NCI-H1436 treated with DMSO at 0.1 percent for 48 hours (cell line): ENCODE data around the gene ASCC1.

Experiments
- DNase-seq: peaks from one replicate; lab custom pipeline; 2025; lab: John Stamatoyannopoulos, UW

ASCC1 gene

DNA sequence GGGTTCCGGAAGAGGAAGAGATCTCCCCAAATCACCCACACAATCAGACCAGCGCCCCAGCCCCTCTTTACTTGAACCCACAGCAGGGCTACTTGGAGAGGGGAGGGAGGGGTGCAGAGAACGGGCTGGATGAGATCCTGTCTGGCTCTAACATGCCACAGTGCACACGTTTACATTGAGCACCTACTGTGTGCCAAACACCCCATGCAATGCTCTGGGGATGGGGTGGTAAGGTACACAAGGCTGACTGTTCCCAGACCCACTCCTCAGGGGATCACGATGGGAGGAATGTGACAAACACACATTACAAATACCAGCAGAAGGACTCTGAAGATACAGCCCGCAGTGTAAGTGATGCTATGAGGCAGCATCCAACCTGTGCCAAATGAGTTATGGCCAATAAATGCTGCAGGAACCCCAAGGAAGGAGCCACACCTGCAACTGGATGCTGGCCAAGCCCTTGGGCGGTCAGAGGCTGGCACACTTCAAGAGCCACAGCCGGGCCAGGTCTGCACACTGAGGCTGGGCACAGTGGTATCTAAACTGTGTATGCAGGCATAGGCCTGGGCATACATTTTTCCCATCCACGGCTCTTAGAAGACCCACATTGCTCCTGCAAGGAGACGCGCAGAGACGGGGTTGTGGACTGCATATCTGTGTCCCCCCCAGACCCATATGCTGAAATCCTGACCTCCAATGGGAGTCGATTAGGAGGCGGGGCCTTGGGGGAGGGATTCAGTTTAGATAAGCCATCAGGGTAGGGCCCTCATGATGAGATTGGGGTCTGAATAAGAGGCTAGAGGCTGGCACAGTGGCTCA lies 134.1 kb downstream of the ASCC1 start:
- DNase-seq, result no peak

DNA sequence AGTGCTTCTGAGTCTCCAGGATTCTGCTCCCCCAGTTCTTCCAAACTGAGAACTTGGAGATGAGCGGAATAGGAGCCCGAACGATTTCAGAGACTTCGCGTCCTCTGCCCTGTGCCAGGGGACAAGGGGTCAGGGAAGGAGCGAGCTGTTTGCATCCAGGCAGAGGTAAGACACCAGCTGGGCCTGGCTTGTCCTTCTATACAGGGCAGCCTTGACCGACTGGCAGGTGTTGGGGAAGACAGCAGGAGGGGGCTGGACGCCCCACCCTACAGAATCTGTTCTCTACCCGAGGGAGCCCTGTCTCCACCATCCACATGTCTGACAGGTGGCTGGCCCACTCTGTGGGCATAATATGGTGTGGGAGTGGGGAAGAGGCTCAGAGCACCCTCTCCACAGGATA lies 134.9 kb downstream of the ASCC1 start:
- DNase-seq, result no peak

DNA sequence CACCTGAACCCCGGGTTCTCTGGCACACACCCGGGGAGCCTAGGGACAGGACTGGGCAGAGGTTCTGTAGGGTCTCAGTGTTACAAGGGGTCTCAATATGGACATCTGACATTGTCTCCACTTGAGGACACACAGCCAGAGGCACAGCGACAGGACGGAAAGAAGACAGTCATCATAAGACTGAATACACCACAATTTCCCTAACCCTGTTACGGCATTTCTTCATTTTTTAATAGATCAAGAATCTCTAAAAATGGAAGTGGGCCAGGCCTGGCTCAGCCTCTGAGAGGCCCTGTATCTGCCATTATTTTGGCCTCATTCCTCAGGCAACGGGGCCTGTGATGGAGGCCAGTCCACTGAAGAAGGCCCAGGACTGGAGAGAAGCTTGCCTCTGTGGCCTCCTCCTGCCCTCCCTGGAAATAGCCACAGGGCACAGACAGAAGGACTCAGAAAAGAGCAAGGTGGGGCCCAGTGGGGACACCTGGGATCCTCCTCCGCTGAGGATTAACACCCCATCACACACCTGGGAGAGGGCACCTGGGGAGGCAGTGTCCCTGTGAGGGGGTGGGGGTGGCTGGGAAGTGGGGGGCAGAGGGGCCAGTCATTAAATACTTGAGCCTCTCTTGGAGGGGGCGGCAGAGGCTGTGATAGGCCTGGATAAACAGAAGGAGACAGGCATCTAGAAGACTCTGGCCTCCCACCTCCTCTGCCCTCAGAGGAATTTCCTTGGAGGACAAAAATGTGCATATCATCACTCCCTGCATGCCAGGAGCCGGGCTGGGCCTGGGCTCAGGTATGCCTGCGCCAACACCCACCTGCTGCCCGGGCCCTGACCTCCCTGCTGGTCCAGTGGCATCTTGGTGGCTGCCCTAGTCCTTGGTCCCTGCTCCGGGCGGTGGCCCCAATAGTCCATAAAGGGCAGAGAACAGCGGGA lies 135.8 kb downstream of the ASCC1 start:
- no peak for DNase-seq

DNA sequence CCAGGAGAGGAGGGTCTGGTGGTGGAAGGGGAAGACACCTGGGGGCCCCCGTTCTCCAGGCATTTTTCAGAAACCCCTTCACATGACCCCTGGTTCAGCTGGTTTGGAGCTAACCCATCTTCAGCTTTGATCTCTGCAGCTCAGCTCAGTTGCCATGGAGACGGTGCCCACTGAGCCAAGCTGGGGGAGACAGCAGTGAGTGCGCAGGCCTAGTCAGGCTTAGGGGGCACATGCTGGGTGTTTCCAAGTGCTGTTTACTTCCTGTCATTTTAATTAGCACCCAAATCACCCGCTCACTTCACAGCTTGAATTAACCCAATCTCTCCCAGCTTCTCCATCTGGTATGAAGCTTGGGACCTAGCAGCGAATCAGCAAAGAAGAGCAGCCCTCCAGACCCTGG lies 136.7 kb downstream of the ASCC1 start:
- no peak for DNase-seq

DNA sequence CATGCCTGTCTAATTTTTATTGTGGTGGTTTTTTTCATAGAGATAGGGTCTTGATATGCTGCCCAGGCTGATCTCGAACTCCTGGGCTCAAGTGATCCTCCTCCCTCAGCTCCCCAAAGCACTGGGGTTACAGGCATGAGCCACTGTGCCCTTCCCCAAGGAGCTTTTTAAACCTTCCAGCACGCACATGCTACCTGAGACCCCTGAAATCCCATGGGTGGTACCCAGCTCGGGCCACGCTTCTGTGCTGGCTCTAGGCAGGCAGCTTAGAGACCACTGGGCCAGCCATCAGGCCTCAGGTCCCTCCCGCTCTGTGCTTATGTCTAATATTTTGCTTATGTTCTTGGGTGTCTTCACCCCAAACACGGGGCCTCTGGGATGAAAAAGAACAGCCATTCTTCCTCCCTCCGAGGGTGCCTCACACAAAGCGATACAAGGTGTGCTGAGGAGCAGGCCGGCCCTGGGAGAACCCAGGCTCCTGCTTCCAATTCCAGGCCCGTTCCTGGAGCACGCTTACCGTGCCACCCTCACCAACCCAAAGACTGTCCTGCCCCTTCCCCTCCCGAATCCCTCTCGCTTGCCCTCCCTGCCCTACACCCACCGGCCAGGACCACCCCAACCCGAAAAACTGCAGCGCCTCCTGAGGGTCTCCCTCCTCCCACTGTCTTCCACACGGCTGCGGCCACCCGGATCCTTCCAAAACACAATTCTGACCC lies 138.6 kb downstream of the ASCC1 start:
- no peak for DNase-seq

DNA sequence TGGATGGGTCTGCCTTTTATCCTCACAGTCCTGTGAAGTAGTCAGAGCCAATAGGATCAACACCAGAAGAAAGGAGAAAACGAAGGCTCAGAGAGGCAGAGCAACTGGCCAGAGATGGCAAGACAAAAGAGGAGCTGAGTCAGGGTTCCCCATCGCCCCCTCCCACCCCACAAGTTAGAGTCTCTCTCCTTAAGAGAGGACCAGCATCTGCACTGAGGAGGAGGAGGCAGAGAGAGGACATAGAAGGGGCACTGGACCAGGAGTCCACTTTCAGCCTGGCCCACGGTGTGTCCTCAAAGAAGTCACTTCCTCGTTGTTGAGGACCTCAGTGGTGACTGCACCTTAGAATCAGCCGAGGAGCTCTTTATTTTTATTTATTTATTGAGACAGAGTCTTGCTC lies 139.3 kb downstream of the ASCC1 start:
- DNase-seq, result no peak

DNA sequence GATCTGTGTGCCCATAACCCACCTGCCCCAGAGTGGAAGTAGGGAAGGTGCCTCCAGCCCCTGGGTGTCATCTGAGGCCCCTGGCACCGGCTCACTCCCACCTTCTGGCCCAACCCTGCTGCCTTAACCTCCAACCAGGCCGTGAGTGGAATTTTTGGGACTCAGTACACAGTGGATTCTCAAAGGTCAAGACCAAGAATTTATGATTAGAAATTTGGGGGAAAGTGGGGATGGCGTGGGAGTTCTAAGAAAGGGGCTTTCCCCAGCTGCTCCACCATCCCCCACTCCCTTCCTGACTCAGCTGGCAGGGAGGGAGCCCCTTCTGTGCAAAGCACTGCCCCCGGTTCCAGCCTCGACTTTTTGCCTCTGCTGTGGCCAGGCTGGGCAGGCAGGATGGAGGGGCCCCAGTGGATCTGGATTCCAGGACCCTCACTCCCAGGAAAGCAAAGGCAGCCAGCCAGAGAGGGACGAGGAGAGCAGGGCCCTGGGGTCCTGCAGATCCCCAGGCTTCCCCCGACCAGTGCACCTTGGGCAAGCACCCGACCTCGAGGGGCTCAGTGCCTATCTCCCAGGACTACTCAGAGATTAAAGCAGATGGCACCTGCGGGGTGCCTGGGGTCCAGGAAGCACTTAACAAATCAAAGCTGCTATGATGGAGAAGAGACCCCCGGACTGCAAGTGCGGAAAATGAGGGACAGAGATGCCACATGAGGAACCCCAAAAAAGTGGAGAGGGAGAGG lies 140.5 kb downstream of the ASCC1 start:
- DNase-seq, result no peak

DNA sequence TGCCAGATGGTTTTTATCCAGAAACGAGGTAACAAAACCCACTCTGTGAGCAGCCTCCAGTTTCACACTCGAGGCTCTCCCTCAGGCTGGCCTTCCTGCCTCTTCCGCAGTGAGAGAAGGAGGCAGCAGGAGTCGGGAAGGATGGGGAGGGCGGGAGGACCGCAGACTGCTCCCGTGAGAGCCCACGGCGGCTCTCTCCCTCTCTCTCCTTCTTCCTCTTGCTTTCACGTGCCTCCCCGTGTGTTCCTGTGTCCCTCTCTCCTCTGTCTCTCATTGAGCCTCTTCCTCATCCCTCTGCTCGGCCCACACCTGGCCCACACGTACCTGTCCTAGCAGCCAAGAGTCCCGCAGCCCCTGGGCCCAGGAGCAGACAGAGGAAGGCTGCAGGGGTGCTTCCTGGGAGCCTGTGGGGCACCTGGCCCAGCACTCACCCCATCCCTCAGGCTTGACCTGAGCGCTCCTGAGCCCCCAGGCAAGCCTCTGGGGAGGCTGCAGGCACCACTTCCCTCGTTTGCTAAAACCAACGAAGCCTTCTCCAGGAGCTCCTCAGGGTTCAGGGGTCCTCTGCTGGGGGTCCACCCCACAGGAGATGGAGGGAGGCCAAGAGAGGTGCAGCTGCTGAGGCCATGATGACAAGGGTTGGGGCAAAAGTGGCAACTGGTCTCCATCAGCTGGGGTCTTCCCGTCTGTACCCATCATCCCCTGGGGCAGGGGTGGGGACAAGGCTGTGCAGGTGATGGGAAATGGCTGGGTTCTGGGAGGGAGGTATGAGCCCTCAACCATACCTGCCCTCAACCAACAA lies 141.3 kb downstream of the ASCC1 start:
- DNase-seq, result no peak

DNA sequence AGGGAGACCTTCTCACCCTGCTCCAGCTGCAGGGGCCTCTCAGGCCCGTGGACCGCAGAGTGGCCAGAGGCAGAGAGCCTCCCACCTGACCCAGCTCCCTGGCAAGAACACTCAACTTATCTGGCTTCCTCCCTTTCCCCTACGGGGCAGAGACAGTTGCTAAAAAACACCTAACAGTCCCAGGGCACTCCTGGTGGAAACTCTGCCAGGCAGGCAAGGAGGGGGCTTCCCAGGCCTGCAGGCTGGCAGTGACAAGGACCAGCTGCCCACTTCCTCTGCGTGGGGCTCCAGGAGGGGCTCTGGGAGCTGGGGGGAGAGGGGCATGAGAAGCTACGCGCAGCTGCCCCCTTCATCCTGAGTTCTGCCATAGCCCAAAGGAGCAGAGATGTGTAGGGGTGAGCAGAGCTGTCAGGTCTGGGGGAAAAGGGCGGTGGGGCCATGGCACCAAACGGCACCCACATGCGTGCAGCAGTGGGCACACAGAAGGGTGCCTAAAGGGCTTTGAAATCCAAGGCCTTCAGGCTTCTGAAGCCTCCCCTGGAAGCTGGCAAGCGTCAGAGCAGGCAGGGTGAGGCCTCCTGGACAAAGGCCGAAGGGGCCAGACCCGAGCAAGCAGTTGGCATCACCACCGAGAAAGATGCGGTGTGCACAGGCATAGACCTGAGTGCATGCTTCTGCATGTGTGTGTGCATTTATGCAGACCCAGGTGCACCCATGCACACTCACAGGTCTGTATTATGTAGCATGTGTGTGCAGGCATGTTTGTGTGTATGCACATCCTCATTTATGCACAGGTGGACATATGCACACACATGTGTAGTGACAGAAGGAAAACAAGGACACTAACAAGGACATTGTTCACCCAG lies 142.1 kb downstream of the ASCC1 start:
- no peak for DNase-seq

DNA sequence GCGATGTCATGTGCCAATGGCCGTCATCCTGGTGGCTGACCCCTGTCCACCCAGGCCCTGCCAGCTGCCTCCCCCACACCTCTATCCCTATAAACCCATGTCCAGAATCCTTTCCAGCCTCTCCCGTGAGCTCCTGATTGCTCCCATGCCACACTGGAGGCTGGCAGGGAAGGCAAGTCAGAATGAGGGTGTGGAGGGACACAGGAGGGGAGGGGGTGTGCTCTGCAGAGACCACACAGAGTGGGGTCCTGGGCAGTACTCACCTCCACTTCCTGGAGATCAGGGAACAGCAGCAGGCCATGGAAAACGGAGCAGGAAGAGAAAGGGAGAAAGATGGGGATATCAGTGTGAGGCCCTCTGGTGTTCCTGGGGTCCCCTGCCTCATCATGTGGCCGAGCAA lies 143.4 kb downstream of the ASCC1 start:
- DNase-seq, result no peak

DNA sequence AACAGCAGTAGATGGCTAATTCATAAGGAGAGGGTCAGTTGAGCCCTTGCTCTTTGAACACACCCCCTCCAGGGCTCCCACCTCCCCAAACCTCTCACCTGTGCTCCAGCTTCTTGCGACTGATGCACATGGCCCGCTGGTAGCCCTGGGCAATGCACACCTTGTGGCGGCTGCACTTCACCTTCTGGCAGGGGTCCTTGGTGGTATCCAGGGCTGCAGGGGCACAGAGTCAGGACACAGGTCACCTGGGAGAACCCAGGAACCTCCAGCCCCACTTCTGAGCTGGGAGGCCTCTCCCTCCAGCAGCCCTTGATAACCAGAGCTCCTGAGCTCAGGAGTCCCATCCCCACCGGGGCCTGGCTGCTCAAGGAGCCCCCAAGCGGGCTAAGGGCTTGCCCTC lies 144.0 kb downstream of the ASCC1 start:
- DNase-seq, result no peak

DNA sequence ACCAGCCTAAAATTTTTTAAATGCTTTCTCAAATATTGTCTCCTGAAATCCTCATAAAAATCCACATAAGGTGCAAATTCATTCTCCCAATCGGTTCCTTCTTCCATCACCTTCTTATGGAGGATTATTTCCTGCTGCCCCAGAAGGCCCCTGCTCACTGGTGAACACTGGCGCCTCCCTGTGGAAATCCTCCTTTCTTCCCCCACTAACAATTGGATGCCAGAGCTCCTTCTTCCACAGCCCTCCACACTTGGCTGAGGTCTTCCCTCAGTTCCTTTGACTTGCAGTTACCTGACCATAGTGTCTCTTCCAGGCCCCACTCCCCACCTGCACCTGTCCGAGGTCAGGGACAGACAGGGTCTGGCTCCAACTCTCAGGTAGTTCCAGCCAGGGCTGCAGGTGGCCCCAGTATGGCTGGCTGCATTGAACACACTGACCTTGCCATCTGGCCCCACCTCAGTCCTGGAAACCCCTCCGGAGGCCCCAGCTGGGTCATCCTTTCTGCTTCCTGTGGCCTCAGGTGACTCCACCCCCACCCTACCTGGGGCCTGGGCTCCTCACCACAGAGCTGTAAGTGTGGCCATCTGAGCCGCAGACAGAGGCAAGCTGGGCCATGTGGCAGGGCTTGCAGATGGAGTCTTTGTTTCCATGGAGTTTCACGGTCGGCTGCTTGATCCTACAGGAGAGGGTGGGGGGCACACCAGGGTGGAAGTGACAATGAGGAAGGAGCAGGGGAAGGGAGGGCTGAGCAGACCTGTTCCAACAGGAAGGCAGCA lies 146.1 kb downstream of the ASCC1 start:
- DNase-seq, result no peak

DNA sequence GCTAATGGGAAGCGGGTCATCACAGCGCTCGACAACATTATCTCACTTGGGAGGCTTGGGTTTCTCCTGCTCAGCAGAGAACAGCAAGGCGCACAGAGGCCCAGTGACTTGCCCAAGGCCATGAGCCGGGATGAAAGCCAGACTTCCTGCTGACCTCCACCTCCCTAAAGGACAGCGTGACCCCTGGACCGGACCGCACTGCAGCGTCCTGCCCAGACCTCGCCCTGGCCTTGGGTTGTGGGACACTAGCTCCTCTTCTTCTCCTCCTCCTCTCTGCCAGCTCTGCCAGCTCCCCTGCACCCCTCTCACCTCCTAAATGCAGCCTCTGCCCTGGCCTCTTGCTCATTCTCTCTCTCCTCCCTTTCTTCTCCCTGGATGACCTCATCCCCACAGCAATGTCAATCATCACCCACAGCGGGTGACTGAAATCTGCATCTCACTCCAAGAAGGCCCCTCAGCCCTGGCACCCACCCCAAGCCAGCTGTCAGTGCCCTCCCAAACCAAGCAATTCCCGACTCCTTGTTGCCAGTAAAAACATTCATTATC lies 147.1 kb downstream of the ASCC1 start:
- DNase-seq, result no peak

DNA sequence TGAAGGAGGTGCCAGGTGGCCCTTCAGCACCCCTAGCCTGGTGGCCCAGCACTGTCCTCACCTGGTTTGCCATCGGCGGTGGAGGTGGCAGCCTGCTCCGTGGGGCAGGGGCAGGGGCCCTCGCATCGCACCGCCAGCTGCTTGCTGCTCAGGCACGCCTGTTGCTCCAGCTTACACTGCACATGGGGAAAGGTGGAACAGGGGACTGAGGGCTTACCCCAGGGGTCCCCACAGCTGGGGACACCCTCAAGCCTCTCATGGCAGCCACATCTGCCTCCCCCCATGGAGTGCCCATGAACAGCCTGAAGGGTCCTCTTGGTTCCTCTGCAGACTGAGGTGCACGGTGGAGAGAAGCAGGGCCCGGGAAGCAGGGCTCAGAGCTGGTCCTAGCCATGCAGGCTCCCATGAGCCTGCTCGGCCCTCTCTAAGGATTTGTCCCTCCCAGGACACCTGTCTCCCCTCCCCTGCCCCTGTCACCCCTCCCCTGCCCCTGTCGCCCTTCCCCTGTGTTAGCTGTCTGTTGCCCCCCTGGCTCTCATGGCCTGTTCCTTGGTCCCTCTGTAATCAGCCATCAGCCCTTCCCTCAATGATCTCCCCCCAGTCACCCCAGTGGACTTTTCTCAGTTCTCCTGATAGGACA lies 147.8 kb downstream of the ASCC1 start:
- DNase-seq, result no peak

DNA sequence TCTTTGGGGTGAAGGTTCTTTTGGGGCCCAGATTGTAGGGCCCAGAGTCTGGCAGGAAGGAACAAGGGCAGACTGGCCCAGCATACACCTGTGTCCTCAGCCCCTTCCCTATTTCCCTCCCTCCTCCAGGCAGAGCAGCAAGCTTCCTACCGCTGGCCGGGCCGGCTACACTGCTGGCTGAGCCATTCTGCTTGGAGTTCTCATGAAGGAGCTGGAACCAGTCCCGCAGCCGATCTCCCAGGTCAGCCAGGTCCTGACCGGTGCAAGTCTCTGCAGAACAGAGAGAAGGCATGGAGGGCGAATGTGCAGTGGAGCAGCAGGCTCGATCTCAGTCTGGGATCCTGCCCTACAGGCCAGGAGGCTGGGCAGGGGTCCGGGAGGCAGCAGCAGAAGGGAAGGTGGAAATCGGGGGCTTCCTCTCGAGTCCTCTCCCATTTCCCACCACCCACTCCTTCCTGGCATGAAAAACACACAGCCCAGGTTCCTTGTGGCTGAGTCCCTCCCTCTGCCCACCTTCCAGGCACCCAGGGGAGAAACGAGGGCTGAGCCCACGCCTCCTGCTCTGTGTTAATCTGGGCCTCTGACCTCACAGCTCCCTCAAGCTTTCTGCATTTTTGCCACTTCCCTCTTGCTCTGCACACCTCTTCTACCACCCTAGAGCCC lies 148.5 kb downstream of the ASCC1 start:
- no peak for DNase-seq

DNA sequence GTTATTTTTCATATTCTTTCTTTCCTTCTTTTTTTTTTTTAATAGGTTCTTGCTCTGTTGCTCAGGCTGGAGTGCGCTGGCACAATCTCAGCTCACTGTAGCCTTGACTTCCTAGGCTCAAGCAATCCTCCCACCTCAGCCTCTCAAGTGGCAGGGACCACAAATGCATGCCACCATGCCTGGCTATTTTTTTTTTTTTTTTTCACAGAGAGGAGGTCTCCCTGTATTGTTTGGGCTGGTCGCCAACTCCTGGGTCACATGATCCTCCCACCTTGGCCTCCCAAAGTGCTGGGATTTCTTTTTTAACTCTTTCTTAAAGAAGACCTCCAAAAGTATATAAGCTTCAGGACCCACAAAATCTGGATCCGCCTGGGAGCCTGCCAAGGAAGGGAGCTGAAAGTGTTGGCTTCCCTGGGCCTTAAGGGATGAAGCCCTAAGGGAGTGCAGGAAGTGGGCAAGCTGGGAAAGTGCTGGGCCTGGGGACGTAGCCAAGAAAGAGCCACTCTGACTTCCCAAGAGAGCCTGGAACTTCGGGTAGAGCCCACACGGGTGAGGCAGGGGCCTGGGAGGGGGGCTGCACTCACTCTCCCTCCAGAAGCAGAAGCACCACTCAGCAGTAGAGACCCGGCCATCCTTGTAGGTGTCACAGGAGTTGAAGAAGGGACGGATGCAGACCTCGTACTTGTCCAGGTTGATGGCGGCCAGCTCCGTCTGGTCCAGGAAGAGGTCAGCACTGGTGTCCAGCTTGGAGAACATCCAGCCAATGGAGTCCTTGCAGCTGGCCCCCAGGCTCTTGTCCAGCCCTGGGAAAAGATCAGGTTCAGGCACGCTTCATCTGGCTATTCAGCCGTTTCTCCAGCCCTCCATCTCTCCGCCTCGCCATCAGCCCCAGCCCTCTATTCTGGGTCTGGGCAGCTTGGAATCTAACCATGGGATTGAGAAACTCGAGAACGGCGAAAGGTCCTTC lies 149.5 kb downstream of the ASCC1 start:
- no peak for DNase-seq
